ENCODE data around the gene UCN2. TPM values are rescaled to one million over a fixed set of nuclear protein-coding genes. Genes with fewer than 3 reads are reported as not detected.

Gene UCN2
- total and polyA plus RNA-seq, 2 of the 8 experiments (the other 6 are each of a cell fraction or from before 2014, with no cell fraction given) = 0.14 TPM; not detected in 1

GRCh38 chr3:48564667-48565066, 1.1 kb upstream of the UCN2 start (continued):
- TF ChIP-seq EP300 (IDR thresholded peaks at IDR 0.05; ENCODE audit: borderline replicate concordance in 1 of 2, low read depth in 2 of 2, low read length in 2 of 2) (no peak), EGR1 (IDR thresholded peaks at IDR 0.05; ENCODE audit: borderline replicate concordance, low read depth, low read length) (no peak), POU5F1 (IDR thresholded peaks at IDR 0.05; ENCODE audit: low read depth, low read length) (no peak), CEBPB (IDR thresholded peaks at IDR 0.05; ENCODE audit: low read depth, low read length) (no peak), RNF2 (IDR thresholded peaks at IDR 0.05; ENCODE audit: borderline replicate concordance, low read depth, low read length, missing control alignments, poor library complexity, severe bottlenecking) (no peak)
- TF ChIP-seq, protein P1, sequence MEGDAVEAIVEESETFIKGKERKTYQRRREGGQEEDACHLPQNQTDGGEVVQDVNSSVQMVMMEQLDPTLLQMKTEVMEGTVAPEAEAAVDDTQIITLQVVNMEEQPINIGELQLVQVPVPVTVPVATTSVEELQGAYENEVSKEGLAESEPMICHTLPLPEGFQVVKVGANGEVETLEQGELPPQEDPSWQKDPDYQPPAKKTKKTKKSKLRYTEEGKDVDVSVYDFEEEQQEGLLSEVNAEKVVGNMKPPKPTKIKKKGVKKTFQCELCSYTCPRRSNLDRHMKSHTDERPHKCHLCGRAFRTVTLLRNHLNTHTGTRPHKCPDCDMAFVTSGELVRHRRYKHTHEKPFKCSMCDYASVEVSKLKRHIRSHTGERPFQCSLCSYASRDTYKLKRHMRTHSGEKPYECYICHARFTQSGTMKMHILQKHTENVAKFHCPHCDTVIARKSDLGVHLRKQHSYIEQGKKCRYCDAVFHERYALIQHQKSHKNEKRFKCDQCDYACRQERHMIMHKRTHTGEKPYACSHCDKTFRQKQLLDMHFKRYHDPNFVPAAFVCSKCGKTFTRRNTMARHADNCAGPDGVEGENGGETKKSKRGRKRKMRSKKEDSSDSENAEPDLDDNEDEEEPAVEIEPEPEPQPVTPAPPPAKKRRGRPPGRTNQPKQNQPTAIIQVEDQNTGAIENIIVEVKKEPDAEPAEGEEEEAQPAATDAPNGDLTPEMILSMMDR (IDR thresholded peaks at IDR 0.05; ENCODE audit: control extremely low read depth in 1 of 3, insufficient read depth in 1 of 3, low read depth in 1 of 3, low read length in 3 of 3) = no peak

All from H1 (cell line).